HEK293 (cell line): ENCODE results near the gene GNG7.

Experiments used
- CTCF ChIP-seq: fragments of 450-650 bp; formaldehyde crosslinking; IDR thresholded peaks from 2 replicates; pipeline ENCODE4 v1.5.1; 2016; ENCODE audit warnings: missing biosample characterization, missing genetic modification characterization
- ZFP37 ChIP-seq: fragments of 450-650 bp; formaldehyde crosslinking; IDR thresholded peaks from 2 replicates; pipeline ENCODE4 v1.5.1; 2016; ENCODE audit warnings: missing biosample characterization, missing genetic modification characterization
- ZNF302 ChIP-seq: fragments of 450-650 bp; formaldehyde crosslinking; IDR thresholded peaks from 2 replicates; pipeline ENCODE4 v1.5.1; 2016; ENCODE audit warnings: missing biosample characterization, missing genetic modification characterization, low read depth

GRCh38 chr19:2729943-2730818 lies 27.7 kb upstream of the GNG7 start:
- TF ChIP-seq CTCF (tag by site-specific recombination) (no peak), ZFP37 (tag by site-specific recombination) (no peak), ZNF302 (no peak)
